ENCODE results near the gene CASTOR1.
A peak's percentile ranks its signal among the peaks of the same experiment; 100 is the strongest.

The CASTOR1 gene

GRCh38 chr22:30262917-30263741 is 26.2 kb downstream of the CASTOR1 start:
- peak; percentile 82 for DNase-seq

GRCh38 chr22:30262112-30262511 is 27.2 kb downstream of the CASTOR1 start:
- DNase-seq: no peak

DNA sequence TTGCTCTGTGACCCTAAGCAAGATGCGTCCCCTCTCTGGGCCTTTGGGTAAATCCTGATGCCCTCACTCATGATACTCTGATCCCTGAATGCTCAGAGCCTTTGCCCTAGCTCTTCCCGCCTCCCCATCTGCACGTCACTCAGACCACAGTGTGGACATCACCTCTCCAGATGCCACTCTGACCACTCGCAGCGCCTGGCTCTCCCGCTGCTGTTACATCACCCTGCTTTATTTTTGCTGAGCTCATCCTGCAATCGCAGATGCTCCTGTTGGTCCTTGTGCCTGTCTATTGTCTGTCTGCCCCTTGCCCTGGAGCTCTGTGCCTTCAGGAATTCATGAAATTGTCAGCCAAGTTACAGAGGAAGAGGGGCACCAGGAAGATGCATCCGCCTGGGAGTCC is 28.2 kb downstream of the CASTOR1 start:
- peak; percentile 64 for DNase-seq

DNA sequence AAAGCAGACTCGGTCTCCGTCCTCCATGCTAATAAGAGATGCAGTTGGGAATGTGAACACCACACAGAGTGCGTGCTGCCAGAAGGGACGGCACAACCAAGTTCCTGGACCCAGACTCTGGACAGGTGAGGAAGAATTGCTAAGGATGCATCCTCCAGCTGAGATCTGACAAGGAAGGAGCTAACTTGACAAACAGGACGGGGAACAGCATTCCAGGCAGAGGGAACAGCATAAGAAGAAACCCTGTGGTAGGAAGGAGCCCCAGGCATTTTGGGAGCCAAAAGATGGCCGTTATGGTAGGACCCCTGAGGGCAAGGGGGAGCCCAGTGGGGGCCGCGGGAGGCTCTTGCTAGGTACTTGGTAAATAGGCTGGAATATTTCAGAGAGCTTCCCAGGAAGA is 28.6 kb downstream of the CASTOR1 start:
- no peak for DNase-seq

DNA sequence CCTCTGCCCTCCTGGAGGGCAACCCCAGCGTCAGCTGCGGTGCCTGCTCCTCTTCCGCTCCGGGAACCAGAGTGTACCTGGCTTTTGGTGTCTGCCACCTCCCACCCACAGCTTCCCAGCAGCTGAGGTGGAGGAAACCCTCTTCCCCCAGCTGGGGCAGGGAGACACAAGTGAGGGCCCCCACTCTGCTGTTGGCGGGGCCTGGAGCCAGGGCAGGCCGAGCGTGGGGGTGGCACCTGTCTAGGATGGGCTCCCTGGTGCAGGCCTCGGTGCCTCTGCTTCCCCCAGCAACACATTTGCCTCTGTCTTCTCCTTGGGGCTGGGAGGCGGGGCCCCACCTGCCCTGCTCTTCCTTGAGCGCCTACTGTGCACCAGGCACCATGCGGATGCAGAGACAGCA is 29.0 kb downstream of the CASTOR1 start:
- no peak for DNase-seq

DNA sequence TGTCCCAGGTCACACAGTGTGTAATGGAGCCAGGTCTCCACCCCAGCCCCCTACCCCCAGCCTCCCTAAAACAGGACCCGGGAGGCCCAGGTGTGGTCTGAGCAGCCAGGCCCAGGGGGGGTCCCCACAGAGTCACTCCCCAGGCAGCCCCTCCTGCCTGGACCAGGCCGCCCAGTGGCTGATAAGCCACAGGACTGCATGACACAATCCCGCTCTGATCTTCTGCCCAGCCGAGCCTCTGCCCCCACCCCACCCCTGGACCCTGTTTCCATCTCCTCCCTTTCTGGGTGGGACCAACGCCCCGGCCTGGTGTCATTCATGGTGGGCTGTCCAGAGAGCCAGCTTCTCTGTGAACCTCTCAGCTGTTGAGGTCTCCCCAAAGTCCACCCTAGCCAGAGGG is 35.0 kb downstream of the CASTOR1 start:
- DNase-seq: no peak

- peak; percentile 14 for DNase-seq
Measured at GRCh38 chr22:30253205-30253852, 36.0 kb downstream of the CASTOR1 start.

DNA sequence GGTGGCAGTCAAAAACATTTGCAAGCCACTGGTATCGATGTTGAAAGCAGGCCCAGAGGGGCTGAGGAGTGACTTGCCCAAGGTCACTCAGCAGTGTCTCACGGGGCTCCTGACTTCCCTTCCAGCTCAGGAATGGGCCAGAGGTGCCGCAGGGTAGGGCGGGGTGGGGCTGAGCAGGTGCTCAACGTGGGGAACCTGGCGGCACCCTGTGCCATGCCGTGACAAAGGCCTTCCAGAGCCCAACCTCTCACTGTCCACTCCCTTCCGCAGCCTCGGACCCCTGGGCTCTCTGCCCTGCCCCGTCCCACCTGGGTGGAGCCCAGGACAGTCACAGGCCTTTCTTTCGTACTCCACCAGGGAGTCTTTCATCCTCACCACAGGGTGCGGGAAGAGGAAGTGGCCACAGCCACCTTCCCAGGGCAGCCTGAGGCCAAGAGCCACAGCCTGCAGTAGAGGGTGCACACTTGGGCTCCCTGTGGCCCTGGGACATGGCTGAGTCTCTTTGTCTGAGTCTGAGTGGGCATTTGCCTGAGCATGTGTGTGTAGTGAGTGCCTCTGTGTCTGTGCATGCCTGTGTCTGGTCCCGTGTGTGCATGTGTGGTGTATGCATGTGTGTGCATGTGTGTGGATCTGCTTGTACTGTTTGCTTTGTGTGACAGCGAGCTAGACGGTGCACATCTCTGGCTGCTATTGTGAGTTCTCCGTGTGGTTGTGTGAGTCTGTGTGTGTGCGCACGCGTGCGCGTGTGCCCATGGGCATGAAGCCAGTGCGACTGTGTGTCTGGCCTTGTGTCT is 36.7 kb downstream of the CASTOR1 start:
- DNase-seq: peak; percentile 73

DNA sequence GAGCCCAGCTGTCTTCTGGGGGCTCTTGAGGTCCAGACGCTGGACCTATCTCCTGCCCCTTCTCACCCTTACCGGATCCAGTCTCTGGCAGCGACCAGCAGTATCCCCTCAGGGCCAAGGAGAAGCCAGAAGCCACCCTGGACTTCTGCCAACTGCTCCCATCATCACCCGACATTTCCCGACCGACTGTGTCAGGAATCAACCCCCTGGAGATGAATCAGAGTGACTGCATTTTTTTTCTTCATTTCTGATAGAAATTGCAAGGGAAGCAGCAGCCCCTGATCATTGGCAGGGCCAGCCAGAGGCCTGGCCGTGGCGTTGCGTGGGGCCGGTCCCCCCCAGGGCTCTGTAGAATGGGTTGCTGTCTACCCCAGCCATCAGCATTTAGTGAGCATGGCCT is 37.6 kb downstream of the CASTOR1 start:
- no peak for DNase-seq

GRCh38 chr22:30250661-30251267 is 38.5 kb downstream of the CASTOR1 start:
- no peak for DNase-seq

DNA sequence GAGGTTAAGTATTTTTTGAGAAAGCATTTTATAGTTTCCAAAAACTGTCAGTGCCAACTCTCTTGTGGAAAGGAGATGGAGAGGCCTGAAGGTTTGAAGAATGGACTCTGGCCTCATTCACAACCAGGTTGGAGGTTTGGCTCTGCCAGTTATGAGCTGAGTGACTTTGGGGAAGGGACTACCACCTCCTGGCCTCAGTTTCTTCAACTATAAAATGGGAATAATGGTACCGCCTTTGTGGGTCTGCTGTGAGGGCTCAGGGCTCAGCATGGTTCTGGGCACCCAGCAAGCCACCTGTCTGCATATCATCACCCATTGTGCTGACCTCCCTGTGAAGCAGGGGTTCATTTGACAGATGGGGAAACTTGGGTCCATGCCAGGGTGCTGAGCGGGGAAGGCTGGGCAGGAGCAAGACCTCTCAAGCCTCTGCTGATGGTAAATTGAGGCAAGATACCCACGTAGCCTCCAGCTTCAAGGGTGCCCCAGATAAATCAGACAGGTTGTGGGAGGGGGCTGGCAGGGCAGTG is 39.2 kb downstream of the CASTOR1 start:
- no peak for DNase-seq

- no peak for DNase-seq
Measured at GRCh38 chr22:30249049-30250038, 40.0 kb downstream of the CASTOR1 start.

DNA sequence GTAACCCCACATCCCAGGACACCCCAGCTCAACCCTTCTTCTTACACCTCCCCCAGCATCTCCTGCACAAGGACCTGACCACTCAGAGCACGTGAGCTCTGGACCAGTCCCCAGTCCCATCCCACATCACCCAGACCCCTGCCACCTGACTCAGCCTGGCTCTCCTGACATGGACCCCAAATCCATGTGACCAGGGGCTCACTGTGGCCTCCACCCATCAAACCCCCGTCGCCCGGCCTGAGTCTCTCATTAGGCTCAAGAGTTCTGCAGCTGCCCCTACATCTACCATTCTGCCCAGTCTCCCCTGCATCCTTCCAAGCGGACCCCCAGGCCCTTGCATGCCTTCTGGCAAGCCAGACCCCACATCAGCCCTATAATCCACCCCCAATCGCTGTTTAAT is 40.8 kb downstream of the CASTOR1 start:
- no peak for DNase-seq

- DNase-seq: no peak
Measured at GRCh38 chr22:30247974-30248373, 41.3 kb downstream of the CASTOR1 start.

- DNase-seq: no peak
Measured at GRCh38 chr22:30247561-30247960, 41.7 kb downstream of the CASTOR1 start.

DNA sequence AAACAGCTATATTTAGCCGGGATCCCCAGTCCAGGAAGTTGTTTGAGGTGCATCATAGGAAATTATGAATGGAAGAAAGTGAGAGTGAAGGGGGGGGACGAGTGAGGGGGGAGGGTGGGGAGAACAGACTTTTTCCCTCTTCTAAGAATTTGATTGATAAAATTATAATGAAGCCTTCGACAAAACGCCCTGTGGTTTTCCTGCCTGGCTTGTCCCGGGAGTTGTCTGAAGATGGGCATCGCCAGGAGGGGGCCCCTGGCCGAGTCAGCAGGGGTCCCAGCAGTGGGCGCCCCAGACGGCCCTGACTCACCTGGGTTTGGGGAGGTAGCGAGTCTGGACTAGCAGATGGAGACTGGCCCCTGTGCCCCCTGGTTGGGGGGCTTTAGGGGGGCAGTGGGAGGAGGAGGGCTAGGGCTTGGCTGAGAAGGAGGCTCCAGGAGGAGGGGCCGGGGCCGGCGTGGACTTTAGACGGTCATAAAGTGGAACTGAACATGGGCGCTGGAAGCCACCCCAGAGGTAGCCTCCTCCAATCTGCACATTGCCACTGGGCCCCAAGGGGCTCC is 42.4 kb downstream of the CASTOR1 start:
- DNase-seq: no peak

DNA sequence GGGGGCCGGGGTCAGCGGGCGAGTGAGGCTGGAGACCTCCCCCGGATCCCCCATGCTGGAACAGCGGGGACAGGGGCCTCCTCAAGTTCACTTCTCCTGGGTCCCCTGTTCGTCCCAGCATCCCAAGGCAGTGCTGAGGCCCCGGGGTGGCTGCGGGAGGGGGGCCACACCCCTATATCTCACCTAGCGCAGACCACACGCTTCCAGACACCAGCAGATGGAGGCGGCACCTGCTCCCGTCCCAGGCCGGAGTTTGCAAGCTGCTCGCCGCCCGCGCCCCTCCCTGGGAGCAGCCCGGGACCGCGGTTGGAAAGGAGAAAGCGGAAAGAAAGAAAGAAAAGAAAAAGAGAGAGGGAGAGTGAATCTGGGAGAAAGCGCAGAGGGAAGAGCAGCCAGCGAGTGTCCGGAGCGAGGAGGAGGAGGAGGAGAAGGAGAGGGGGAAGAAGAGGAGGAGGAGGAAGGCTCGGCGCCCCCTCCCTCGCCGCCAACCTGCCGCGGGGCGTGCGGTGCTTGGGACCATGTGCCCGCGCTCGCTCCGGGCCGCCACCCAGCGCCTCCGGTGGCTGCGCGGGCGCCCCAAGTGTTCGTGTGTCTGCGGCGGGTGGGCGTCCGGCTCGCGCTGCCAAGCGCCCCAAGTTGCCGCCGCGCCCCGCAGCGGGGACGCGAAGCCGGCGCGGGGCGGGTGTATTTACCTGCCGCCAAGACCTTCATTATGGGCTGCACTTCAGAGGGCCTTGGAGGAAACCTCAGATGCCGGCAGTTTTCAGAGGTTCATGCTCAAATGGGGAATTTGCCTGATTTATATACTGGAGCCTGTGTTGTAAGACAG is 43.1 kb downstream of the CASTOR1 start, which contains the start of gene LIF:
Gene LIF (minus strand): TSS at position 775 of the 829 bp plus-strand sequence. CDS start 64 bp downstream, at position 711.
- DNase-seq: peak; percentile 47

DNA sequence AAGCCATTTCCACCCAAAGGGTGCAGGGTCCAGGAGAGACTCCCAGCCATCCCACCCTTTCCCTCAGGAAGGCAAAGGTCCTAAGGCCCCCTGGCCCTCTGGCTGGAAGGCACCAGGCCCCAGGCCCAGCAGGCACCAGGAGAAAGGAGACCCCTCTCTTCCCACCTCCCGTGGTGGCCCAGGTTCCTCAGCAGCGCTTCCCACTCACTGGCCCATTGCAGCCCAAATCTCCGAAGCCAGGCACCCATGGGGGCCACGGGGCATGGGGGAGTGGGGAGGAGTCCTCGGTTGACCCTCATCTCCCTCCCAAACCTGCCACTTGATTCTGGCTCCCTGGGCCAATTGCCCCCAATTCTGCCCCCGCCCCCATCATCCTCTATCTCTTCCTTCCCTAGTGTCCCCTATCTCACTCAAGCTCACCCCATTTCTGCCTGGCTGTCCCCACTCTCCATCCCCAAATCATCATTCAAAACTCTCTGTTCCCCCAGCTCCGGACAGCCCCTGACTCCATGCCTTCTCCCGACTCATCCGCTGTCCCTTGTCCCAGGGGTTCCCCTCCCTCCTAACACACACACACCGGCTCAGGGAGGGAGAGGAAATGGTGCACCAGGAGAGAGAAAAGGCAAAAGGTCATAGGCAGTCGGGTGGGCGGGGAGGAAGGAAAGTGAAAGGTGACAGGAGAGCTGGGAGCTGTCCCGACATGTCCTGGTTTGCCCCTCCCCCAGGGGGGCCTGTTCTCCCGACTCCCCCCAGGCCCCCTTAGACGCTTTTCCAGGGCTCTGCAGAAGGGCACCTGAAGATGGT is 43.9 kb downstream of the CASTOR1 start:
- no peak for DNase-seq

DNA sequence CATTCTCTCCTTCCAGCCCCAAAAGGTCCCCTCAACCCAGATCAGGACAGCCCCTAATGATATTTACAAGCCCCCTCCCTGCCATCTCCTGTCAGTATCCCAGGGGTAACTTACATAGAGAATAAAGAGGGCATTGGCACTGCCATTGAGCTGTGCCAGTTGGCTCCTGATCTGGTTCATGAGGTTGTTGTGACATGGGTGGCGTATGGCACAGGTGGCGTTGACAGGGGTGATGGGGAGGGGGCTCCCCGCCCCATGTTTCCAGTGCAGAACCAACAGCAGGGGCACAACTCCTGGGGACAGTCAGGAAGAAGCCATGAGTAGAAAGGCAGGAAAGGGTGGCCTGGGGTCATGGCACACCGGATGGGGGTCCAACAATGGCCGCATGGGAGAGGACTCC is 44.7 kb downstream of the CASTOR1 start:
- no peak for DNase-seq

Data from MV-4-11 (cell line).